NOMO-1 (cell line): Measurements from ENCODE around the gene PDE6B.
A peak's percentile ranks its signal among the peaks of the same experiment; 100 is the strongest.

Experiments used
- DNase-seq, 2 experiments: peaks; one replicate each; lab custom pipeline; 2025; ENCODE audit not compliant: unreplicated experiment in 2 of 2; lab: John Stamatoyannopoulos, UW

Gene PDE6B

GRCh38 chr4:600166-600565 lies 25.2 kb upstream of the PDE6B start:
- DNase-seq: no peak

GRCh38 chr4:600850-601515 lies 24.4 kb upstream of the PDE6B start:
- no peak for DNase-seq

GRCh38 chr4:601612-602558 lies 23.5 kb upstream of the PDE6B start:
- no peak for DNase-seq

GRCh38 chr4:602559-602942 lies 22.8 kb upstream of the PDE6B start:
- DNase-seq: no peak

GRCh38 chr4:604131-604530 lies 21.2 kb upstream of the PDE6B start:
- DNase-seq: peak in 1 of 2 experiments; percentile 17

GRCh38 chr4:605702-606425 lies 19.5 kb upstream of the PDE6B start:
- no peak for DNase-seq

GRCh38 chr4:608236-608635 lies 17.1 kb upstream of the PDE6B start:
- no peak for DNase-seq

- DNase-seq: no peak
Observed at GRCh38 chr4:609400-610050, 15.8 kb upstream of the PDE6B start.

GRCh38 chr4:610411-611261 lies 14.7 kb upstream of the PDE6B start:
- DNase-seq: no peak

- DNase-seq: no peak
Observed at GRCh38 chr4:612052-612748, 13.2 kb upstream of the PDE6B start.

GRCh38 chr4:612749-613125 lies 12.6 kb upstream of the PDE6B start:
- no peak for DNase-seq

- DNase-seq: no peak
Observed at GRCh38 chr4:613126-613525, 12.2 kb upstream of the PDE6B start.

- DNase-seq: no peak
Observed at GRCh38 chr4:616091-616490, 9.3 kb upstream of the PDE6B start.

GRCh38 chr4:616911-617643 lies 8.3 kb upstream of the PDE6B start:
- DNase-seq: no peak

- no peak for DNase-seq
Observed at GRCh38 chr4:617644-618641, 7.4 kb upstream of the PDE6B start.

- DNase-seq: no peak
Observed at GRCh38 chr4:620201-620600, 5.2 kb upstream of the PDE6B start.

- DNase-seq: no peak
Observed at GRCh38 chr4:620851-621261, 4.5 kb upstream of the PDE6B start.
